NCI-H2196 treated with DMSO at 0.1 percent for 48 hours (cell line): ENCODE measurements around the gene SPRR3.
"Not testable (repeated sequence)": the region's sequence is repeated elsewhere in the genome, so short reads cannot be mapped to it uniquely, and the experiment has no call there.

Source experiments
- DNase-seq: peaks from one replicate; lab custom pipeline; 2025; ENCODE audit not compliant: unreplicated experiment; lab: John Stamatoyannopoulos, UW

SPRR3 gene

GRCh38 chr1:152983234-152983633 is 18.3 kb upstream of the SPRR3 start:
- no peak for DNase-seq

- DNase-seq: no peak
Measured at GRCh38 chr1:152983743-152984142, 17.8 kb upstream of the SPRR3 start, which contains the start of gene SPRR1A. TSS of gene SPRR1A (plus strand) at chr1:152984081. CDS start at chr1:152985231, 1,150 bp downstream.

GRCh38 chr1:152986578-152986977 is 15.0 kb upstream of the SPRR3 start:
- no peak for DNase-seq

GRCh38 chr1:152993186-152993585 is 8.4 kb upstream of the SPRR3 start:
- no peak for DNase-seq

GRCh38 chr1:152995842-152996241 is 5.7 kb upstream of the SPRR3 start:
- DNase-seq: no peak

- DNase-seq: no peak
Measured at GRCh38 chr1:152996633-152997400, 4.7 kb upstream of the SPRR3 start.

GRCh38 chr1:152997901-152998300 is 3.6 kb upstream of the SPRR3 start:
- no peak for DNase-seq

GRCh38 chr1:152998476-152998875 is 3.1 kb upstream of the SPRR3 start:
- no peak for DNase-seq

- no peak for DNase-seq
Measured at GRCh38 chr1:152999818-153000217, 1.7 kb upstream of the SPRR3 start.

- DNase-seq: no peak
Measured at GRCh38 chr1:153000294-153000693, 1.3 kb upstream of the SPRR3 start.

- DNase-seq: not testable (repeated sequence)
Measured at GRCh38 chr1:153011235-153011758, 9.7 kb downstream of the SPRR3 start.

- DNase-seq: not testable (repeated sequence)
Measured at GRCh38 chr1:153021829-153022228, 20.3 kb downstream of the SPRR3 start.

GRCh38 chr1:153022340-153022739 is 20.8 kb downstream of the SPRR3 start:
- not testable (repeated sequence) for DNase-seq

- no peak for DNase-seq
Measured at GRCh38 chr1:153023109-153023508, 21.6 kb downstream of the SPRR3 start.

GRCh38 chr1:153024413-153024812 is 22.9 kb downstream of the SPRR3 start:
- DNase-seq: no peak

GRCh38 chr1:153025797-153026196 is 24.2 kb downstream of the SPRR3 start:
- no peak for DNase-seq

GRCh38 chr1:153028766-153029165 is 27.2 kb downstream of the SPRR3 start:
- DNase-seq: no peak

GRCh38 chr1:153030895-153031294 is 29.3 kb downstream of the SPRR3 start, which contains the start of gene SPRR1B:
TSS of gene SPRR1B (plus strand) at chr1:153031203. CDS start at chr1:153032346, 1,143 bp downstream.
- DNase-seq: no peak

GRCh38 chr1:153032073-153032472 is 30.5 kb downstream of the SPRR3 start:
- no peak for DNase-seq

- no peak for DNase-seq
Measured at GRCh38 chr1:153032677-153033308, 31.2 kb downstream of the SPRR3 start.

- no peak for DNase-seq
Measured at GRCh38 chr1:153035211-153035610, 33.7 kb downstream of the SPRR3 start.
